ENCODE results near the gene TIMM8B.
A peak's percentile ranks its signal among the peaks of the same experiment; 100 is the strongest.
"Not testable (repeated sequence)": the region's sequence is repeated elsewhere in the genome, so short reads cannot be mapped to it uniquely, and the experiment has no call there.

TIMM8B gene

GRCh38 chr11:112082729-112083128 lies 3.8 kb downstream of the TIMM8B start:
- DNase-seq (ENCODE audit: low read depth in 3 of 3): no peak

- peak; percentile 57 to 70 (median 59) for DNase-seq (ENCODE audit: low read depth in 3 of 3)
These were observed 12.4 kb downstream of the TIMM8B start, which contains the start of the genes NKAPD1 and PIH1D2 for GRCh38 chr11:112073941-112074811. TSS of gene NKAPD1 (plus strand) at chr11:112074299. CDS start at chr11:112075575, 1,276 bp downstream. TSS of gene PIH1D2 (minus strand) at chr11:112074017. CDS start at chr11:112073174, 843 bp downstream.

GRCh38 chr11:112062923-112063322 lies 23.6 kb downstream of the TIMM8B start:
- no peak for DNase-seq (ENCODE audit: low read depth in 3 of 3)

DNA sequence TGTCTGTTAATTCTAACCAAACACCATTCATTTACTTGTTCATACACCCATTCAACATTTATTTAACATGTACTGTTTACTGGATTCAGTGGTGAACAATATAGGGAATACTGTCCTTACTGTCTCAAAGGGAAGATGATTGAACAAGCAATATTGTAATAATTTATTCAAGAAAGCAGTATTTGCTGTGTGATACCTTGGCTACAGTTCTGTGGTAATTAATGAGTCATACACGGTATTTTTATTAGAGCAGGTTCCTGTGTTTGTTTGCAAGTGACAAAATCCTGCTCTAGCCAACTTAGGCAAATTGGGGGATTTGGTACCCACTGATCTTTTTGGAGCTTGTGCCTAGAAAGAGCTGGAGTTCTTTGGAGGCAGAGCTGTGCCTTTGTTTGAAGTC lies 28.5 kb downstream of the TIMM8B start:
- no peak for DNase-seq (ENCODE audit: low read depth in 3 of 3)

GRCh38 chr11:112057170-112057569 lies 29.4 kb downstream of the TIMM8B start:
- no peak for DNase-seq (ENCODE audit: low read depth in 3 of 3)

GRCh38 chr11:112051768-112052167 lies 34.8 kb downstream of the TIMM8B start:
- DNase-seq (ENCODE audit: low read depth in 3 of 3): no peak

DNA sequence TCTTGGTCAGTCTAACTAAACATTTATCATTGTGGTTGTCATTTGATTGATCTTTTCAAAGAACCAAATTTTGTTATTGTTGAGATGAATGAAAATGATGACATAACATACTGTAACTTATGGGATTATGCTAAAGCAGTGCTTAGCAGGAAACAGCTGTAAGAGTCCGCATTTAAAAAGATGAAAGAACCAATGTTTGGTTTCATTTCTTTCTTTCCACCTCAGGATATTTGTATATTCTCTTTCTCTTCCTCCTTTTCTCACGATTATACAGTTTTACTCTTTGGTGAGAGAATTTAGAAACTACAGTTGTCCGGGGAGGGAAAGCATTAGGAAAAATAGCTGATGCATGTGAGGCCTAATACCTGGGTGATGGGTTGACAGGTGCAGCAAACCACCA lies 35.8 kb downstream of the TIMM8B start:
- no peak for DNase-seq (ENCODE audit: low read depth in 3 of 3)

GRCh38 chr11:112049777-112050176 lies 36.8 kb downstream of the TIMM8B start:
- no peak for DNase-seq (ENCODE audit: low read depth in 3 of 3)

GRCh38 chr11:112048256-112048655 lies 38.3 kb downstream of the TIMM8B start:
- DNase-seq (ENCODE audit: low read depth in 3 of 3): not testable (repeated sequence)

DNA sequence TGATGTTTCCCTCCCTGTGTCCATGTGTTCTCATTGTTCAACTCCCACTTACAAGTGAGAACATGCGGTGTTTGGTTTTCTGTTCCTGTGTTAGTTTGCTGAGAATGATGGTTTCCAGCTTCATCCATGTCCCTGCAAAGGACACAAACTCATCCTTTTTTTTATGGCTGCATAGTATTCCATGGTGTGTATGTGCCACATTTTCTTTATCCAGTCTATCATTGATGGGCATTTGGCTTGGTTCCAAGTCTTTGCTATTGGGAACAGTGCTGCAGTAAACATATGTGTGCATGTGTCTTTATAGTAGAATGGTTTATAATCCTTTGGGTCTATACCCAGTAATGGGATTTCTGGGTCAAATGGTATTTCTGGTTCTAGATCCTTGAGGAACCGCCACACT lies 39.9 kb downstream of the TIMM8B start:
- not testable (repeated sequence) for DNase-seq (ENCODE audit: low read depth in 3 of 3)

DNA sequence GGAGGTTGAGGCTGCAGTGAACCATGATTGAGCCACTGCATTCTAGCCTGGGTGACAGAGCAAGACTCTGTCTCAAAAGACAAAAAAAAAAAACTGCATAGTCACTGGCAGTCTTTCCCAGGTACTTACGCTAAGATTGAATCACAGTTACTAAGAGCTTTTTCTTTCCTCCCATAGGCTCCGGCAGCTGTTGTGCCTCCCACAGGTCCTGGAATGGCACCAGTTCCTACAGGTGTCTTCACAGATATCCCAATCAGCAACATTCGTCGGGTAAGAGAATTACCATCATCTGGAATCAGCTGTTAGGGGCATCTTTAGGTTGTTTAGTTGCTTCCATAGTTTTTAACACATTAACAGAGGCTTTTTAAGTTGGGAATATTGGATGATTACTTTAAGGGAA lies 41.6 kb downstream of the TIMM8B start:
- no peak for DNase-seq (ENCODE audit: low read depth in 3 of 3)

- no peak for DNase-seq (ENCODE audit: low read depth in 3 of 3)
These were observed 43.6 kb downstream of the TIMM8B start for GRCh38 chr11:112042961-112043304.

- no peak for DNase-seq (ENCODE audit: low read depth in 3 of 3)
These were observed 44.2 kb downstream of the TIMM8B start for GRCh38 chr11:112042161-112042960.

DNA sequence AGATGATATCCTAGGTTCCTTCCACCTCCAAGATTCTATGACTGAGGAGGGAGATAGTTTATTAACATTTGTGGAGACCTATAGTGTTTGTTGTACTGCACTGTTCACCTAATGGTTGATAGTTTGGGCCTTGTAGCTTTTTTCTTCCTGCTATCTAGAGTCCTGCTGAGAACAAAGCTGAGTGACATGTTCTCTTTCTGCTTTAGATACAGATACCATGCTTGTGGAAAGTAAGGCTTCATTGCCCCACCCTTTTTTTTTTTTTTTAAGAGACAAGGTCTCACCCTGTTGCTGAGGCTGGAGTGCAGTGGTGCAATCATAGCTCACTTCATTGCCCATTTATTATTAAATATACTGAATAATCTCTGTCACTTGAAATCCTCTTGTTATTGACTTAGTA lies 49.0 kb downstream of the TIMM8B start:
- no peak for DNase-seq (ENCODE audit: low read depth in 3 of 3)

Data from stimulated activated CD4-positive, alpha-beta T cell treated with anti-CD3 and anti-CD28 coated beads, TNF-alpha, amount 100 ng/mL, for 4 hours (primary cell).